Peyer's patch (tissue), 4 donors: ENCODE results near the gene SDR42E1.

Source experiments
- CTCF ChIP-seq, 6 experiments: fragments of 450-650 bp in 4 of 6; fragments of 200-600 bp in 2 of 6; sonication (generic) in 1 of 6; IDR thresholded peaks; one replicate each; pipeline ENCODE4 v1.5.1; 2017 to 2019; ENCODE audit warnings: antibody characterized with exemption in 6 of 6, mild to moderate bottlenecking in 3 of 6, moderate library complexity in 1 of 6
- POLR2A ChIP-seq, 2 donors: fragments of 450-650 bp; IDR thresholded peaks; one replicate each; pipeline ENCODE4 v1.5.1; 2017; ENCODE audit warnings: antibody characterized with exemption in 2 of 2, mild to moderate bottlenecking in 2 of 2, moderate library complexity in 2 of 2

GRCh38 chr16:82047374-82047773 is 36.1 kb upstream of the SDR42E1 start:
- no peak for TF ChIP-seq CTCF (IDR thresholded peaks at IDR 0.05)
- TF ChIP-seq POLR2A (IDR thresholded peaks at IDR 0.05), result no peak
